IMR-90 (cell line): ENCODE results near the gene IPMK.

Experiments used
- BHLHE40 ChIP-seq: fragments of 150-350 bp; IDR thresholded peaks from 2 replicates; pipeline ENCODE4 v1.6.1; 2016; ENCODE audit warnings: mild to moderate bottlenecking, low read depth, low read length
- CEBPB ChIP-seq: IDR thresholded peaks from 2 replicates; pipeline ENCODE4 v1.6.1; 2012; ENCODE audit warnings: low read depth, low read length, improper control_type of control experiment
- FOS ChIP-seq: fragments of 150-350 bp; IDR thresholded peaks from 2 replicates; pipeline ENCODE4 v1.6.1; 2016; ENCODE audit warnings: low read depth, low read length
- MAFK ChIP-seq: IDR thresholded peaks from 2 replicates; pipeline ENCODE4 v1.6.1; 2012; ENCODE audit warnings: low read depth, low read length, improper control_type of control experiment
- MAZ ChIP-seq: IDR thresholded peaks from 2 replicates; pipeline ENCODE4 v1.6.1; 2012; ENCODE audit warnings: low read depth, mild to moderate bottlenecking, low read length, improper control_type of control experiment, moderate library complexity, borderline replicate concordance
- MXI1 ChIP-seq: IDR thresholded peaks from 2 replicates; pipeline ENCODE4 v1.6.1; 2012; ENCODE audit warnings: low read depth, mild to moderate bottlenecking, low read length, moderate library complexity, borderline replicate concordance
- POLR2A ChIP-seq: IDR thresholded peaks from 2 replicates; pipeline ENCODE4 v1.6.1; 2012; ENCODE audit warnings: mild to moderate bottlenecking, low read depth, low read length
- RAD21 ChIP-seq: IDR thresholded peaks from 2 replicates; pipeline ENCODE4 v1.6.1; 2012; ENCODE audit warnings: low read length, improper control_type of control experiment
- RCOR1 ChIP-seq: IDR thresholded peaks from 2 replicates; pipeline ENCODE4 v1.6.1; 2012; ENCODE audit warnings: mild to moderate bottlenecking, low read length, improper control_type of control experiment; ENCODE audit not compliant: insufficient replicate concordance
- RFX5 ChIP-seq: IDR thresholded peaks from 2 replicates; pipeline ENCODE4 v1.8.0; 2012; ENCODE audit warnings: low read depth, mild to moderate bottlenecking, low read length, moderate library complexity
- SMC3 ChIP-seq: fragments of 150-350 bp; IDR thresholded peaks from 2 replicates; pipeline ENCODE4 v1.6.1; 2016; ENCODE audit warnings: low read depth, mild to moderate bottlenecking, antibody characterized with exemption, low read length, moderate library complexity
- TF ChIP-seq, protein P1 (sequence below): conservative IDR thresholded peaks from 2 replicates; pipeline ENCODE4 v1.5.1; 2012; ENCODE audit warnings: mild to moderate bottlenecking, low read depth, low read length, improper control_type of control experiment
- TF ChIP-seq, protein P2 (sequence below): fragments of 150-350 bp; IDR thresholded peaks from 2 replicates; pipeline ENCODE4 v1.6.1; 2016; ENCODE audit warnings: low read depth, mild to moderate bottlenecking, low read length, moderate library complexity, borderline replicate concordance
- TF ChIP-seq, protein P3 (sequence below): fragments of 150-350 bp; IDR thresholded peaks from 2 replicates; pipeline ENCODE4 v1.6.1; 2017; ENCODE audit warnings: mild to moderate bottlenecking, antibody characterized with exemption, low read length, low read depth

DNA sequence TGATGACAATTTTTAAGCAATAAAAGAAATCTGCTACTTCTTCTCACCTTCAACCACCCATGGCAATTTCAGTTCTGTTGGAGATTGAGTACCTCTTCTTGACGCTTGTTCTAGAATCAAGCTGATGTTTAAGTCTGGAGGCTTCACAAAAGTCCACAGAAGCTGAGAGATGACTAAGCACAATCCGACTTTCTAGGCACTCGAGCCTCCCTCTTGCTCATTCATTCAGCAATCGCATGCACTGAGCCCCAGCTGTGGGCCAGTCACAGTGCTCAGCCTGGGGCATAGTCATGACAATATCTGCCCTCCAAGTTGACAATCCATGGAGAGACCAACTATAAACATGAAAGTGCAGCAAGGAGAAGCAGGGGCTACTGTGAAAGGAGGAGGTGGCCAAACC is 103.2 kb downstream of the IPMK start:
- TF ChIP-seq, protein P1, sequence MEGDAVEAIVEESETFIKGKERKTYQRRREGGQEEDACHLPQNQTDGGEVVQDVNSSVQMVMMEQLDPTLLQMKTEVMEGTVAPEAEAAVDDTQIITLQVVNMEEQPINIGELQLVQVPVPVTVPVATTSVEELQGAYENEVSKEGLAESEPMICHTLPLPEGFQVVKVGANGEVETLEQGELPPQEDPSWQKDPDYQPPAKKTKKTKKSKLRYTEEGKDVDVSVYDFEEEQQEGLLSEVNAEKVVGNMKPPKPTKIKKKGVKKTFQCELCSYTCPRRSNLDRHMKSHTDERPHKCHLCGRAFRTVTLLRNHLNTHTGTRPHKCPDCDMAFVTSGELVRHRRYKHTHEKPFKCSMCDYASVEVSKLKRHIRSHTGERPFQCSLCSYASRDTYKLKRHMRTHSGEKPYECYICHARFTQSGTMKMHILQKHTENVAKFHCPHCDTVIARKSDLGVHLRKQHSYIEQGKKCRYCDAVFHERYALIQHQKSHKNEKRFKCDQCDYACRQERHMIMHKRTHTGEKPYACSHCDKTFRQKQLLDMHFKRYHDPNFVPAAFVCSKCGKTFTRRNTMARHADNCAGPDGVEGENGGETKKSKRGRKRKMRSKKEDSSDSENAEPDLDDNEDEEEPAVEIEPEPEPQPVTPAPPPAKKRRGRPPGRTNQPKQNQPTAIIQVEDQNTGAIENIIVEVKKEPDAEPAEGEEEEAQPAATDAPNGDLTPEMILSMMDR: no peak
- TF ChIP-seq POLR2A (no peak), MAZ (no peak), RAD21 (no peak), RFX5 (no peak), CEBPB (no peak), BHLHE40 (no peak), MXI1 (no peak), RCOR1 (no peak), SMC3 (no peak), MAFK (no peak), FOS (no peak)
- TF ChIP-seq, protein P2, sequence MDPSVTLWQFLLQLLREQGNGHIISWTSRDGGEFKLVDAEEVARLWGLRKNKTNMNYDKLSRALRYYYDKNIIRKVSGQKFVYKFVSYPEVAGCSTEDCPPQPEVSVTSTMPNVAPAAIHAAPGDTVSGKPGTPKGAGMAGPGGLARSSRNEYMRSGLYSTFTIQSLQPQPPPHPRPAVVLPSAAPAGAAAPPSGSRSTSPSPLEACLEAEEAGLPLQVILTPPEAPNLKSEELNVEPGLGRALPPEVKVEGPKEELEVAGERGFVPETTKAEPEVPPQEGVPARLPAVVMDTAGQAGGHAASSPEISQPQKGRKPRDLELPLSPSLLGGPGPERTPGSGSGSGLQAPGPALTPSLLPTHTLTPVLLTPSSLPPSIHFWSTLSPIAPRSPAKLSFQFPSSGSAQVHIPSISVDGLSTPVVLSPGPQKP: no peak
- TF ChIP-seq, protein P3, sequence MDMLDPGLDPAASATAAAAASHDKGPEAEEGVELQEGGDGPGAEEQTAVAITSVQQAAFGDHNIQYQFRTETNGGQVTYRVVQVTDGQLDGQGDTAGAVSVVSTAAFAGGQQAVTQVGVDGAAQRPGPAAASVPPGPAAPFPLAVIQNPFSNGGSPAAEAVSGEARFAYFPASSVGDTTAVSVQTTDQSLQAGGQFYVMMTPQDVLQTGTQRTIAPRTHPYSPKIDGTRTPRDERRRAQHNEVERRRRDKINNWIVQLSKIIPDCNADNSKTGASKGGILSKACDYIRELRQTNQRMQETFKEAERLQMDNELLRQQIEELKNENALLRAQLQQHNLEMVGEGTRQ: no peak
